GM18519 (cell line): ENCODE data around the gene EPB41.
"Not testable (repeated sequence)": the region's sequence is repeated elsewhere in the genome, so short reads cannot be mapped to it uniquely, and the experiment has no call there.

Source experiments
- ATAC-seq: cut with Tn5 transposase; IDR thresholded peaks from one replicate; pipeline ENCODE4 v1.9.1; 2021; ENCODE audit warnings: mild to moderate bottlenecking, moderate library complexity; ENCODE audit not compliant: unreplicated experiment, low FRiP score

The EPB41 gene

GRCh38 chr1:29043274-29043965 lies 129.1 kb downstream of the EPB41 start:
- ATAC-seq, result no peak

- ATAC-seq, result no peak
These were observed 129.6 kb downstream of the EPB41 start for GRCh38 chr1:29044010-29044409.

GRCh38 chr1:29045663-29046062 lies 131.3 kb downstream of the EPB41 start:
- not testable (repeated sequence) for ATAC-seq

- no peak for ATAC-seq
These were observed 132.8 kb downstream of the EPB41 start for GRCh38 chr1:29047142-29047541.

- no peak for ATAC-seq
These were observed 135.8 kb downstream of the EPB41 start for GRCh38 chr1:29050166-29050565.

- no peak for ATAC-seq
These were observed 137.7 kb downstream of the EPB41 start for GRCh38 chr1:29052100-29052499.

GRCh38 chr1:29052941-29053340 lies 138.6 kb downstream of the EPB41 start:
- ATAC-seq, result no peak

GRCh38 chr1:29055160-29055559 lies 140.8 kb downstream of the EPB41 start:
- no peak for ATAC-seq

- no peak for ATAC-seq
These were observed 141.9 kb downstream of the EPB41 start for GRCh38 chr1:29056256-29056655.

- no peak for ATAC-seq
These were observed 143.3 kb downstream of the EPB41 start for GRCh38 chr1:29057700-29058099.

- ATAC-seq, result no peak
These were observed 148.0 kb downstream of the EPB41 start for GRCh38 chr1:29062157-29062942.

GRCh38 chr1:29064064-29064463 lies 149.7 kb downstream of the EPB41 start:
- no peak for ATAC-seq

GRCh38 chr1:29077155-29077554 lies 162.8 kb downstream of the EPB41 start:
- no peak for ATAC-seq

GRCh38 chr1:29079916-29080629 lies 165.7 kb downstream of the EPB41 start:
- not testable (repeated sequence) for ATAC-seq

- no peak for ATAC-seq
These were observed 166.8 kb downstream of the EPB41 start for GRCh38 chr1:29081201-29081600.

- no peak for ATAC-seq
These were observed 168.2 kb downstream of the EPB41 start for GRCh38 chr1:29082519-29082918.

GRCh38 chr1:29083317-29084195 lies 169.2 kb downstream of the EPB41 start:
- ATAC-seq, result no peak

GRCh38 chr1:29084196-29084521 lies 169.8 kb downstream of the EPB41 start:
- ATAC-seq, result no peak

- ATAC-seq, result no peak
These were observed 176.7 kb downstream of the EPB41 start for GRCh38 chr1:29090937-29091618.

GRCh38 chr1:29092704-29093103 lies 178.3 kb downstream of the EPB41 start:
- ATAC-seq, result not testable (repeated sequence)
